Measurements from ENCODE around the gene TSPAN10. TPM values are rescaled to one million over a fixed set of nuclear protein-coding genes. Genes with fewer than 3 reads are reported as not detected.
A peak's percentile ranks its signal among the peaks of the same experiment; 100 is the strongest.

The TSPAN10 gene
- total and polyA plus RNA-seq, 2 of the 4 experiments (the other 2 are of a cell fraction) = 1.4 to 4.5 TPM

GRCh38 chr17:81608082-81608481 is 28.9 kb upstream of the TSPAN10 start:
- ATAC-seq (ENCODE audit: low read depth) (peak; percentile 61), DNase-seq (peak; percentile 40)
- H2BK120ac ChIP-seq (ENCODE audit: low read depth, low read length) = no peak overlapping the region
- H2AK5ac ChIP-seq (ENCODE audit: low read depth, low read length) = no peak overlapping the region
- intact Hi-C loops (cut with micrococcal nuclease) = no loop called here
- dilution Hi-C loops (cut with HindIII; ENCODE audit: low sequenced_read_pairs, unreplicated experiment) = no loop called here
- in situ Hi-C loops (cut with MboI; ENCODE audit: low sequenced_read_pairs) = no loop called here
- POLR2A ChIA-PET (ENCODE audit: unreplicated experiment) = no interaction called here
- H3K9me1 ChIP-seq (ENCODE audit: insufficient read depth, low read length) = peaks cover 3% of the 10 kb centered on the region; the same call in 1 of the 2 replicates
- H3K9me3 ChIP-seq (ENCODE audit: control insufficient read depth, insufficient read depth, low read length) = no peaks in the 10 kb centered on the region
- no peak overlapping the region for H2BK5ac ChIP-seq (ENCODE audit: low read depth, low read length, poor library complexity, severe bottlenecking)
- no peak overlapping the region for H3K18ac ChIP-seq (ENCODE audit: low read depth, low read length)
- TF ChIP-seq MAFK (IDR thresholded peaks at IDR 0.05; ENCODE audit: low read depth, low read length) (no peak), NFE2L2 (IDR thresholded peaks at IDR 0.05; ENCODE audit: low read depth, low read length) (no peak), POLR2A (IDR thresholded peaks at IDR 0.05; ENCODE audit: low read depth, low read length) (no peak), FOS (IDR thresholded peaks at IDR 0.05; ENCODE audit: low read depth, low read length) (no peak), BHLHE40 (IDR thresholded peaks at IDR 0.05; ENCODE audit: low read depth, low read length) (no peak), MAZ (IDR thresholded peaks at IDR 0.05; ENCODE audit: borderline replicate concordance, low read depth, low read length) (no peak), RFX5 (IDR thresholded peaks at IDR 0.05; ENCODE audit: low read depth, low read length) (no peak), ELK1 (IDR thresholded peaks at IDR 0.05; ENCODE audit: borderline replicate concordance, low read depth, low read length) (no peak), SMC3 (IDR thresholded peaks at IDR 0.05; ENCODE audit: low read depth, low read length) (no peak), USF2 (IDR thresholded peaks at IDR 0.05; ENCODE audit: low read depth, low read length) (no peak), RCOR1 (IDR thresholded peaks at IDR 0.05; ENCODE audit: insufficient replicate concordance, low read length) (no peak), CEBPB (IDR thresholded peaks at IDR 0.05; ENCODE audit: low read depth, low read length) (no peak), MXI1 (IDR thresholded peaks at IDR 0.05; ENCODE audit: borderline replicate concordance, low read depth, low read length) (no peak), CHD1 (IDR thresholded peaks at IDR 0.05; ENCODE audit: low read depth, low read length) (no peak), RAD21 (IDR thresholded peaks at IDR 0.05; ENCODE audit: low read length) (no peak), CTCF (conservative IDR thresholded peaks at IDR 0.05; ENCODE audit: low read depth, low read length) (no peak)
- H4K8ac ChIP-seq (ENCODE audit: low read depth in 2 of 2, low read length in 2 of 2) = no peak overlapping the region
- no peak overlapping the region for H3K27ac ChIP-seq (ENCODE audit: insufficient read depth, low read length)
- H3K56ac ChIP-seq (ENCODE audit: extremely low read depth, insufficient read depth, low read length) = no peak overlapping the region
- H2BK20ac ChIP-seq (ENCODE audit: low read depth, low read length) = no peak overlapping the region
- H3K9ac ChIP-seq (ENCODE audit: low read depth, low read length) = no peak overlapping the region
- no peak overlapping the region for H3K4ac ChIP-seq (ENCODE audit: low read depth, low read length)
- no peaks in the 10 kb centered on the region for H3K27me3 ChIP-seq (ENCODE audit: control insufficient read depth, insufficient read depth, low read length)
- H4K91ac ChIP-seq (ENCODE audit: insufficient read depth, low read depth, low read length) = no peak overlapping the region
- no TSS peak for BruUV-seq (replicated peaks)
- CTCF ChIA-PET = no interaction called here
- H3K36me3 ChIP-seq (ENCODE audit: control insufficient read depth, insufficient read depth, low read length) = peaks cover 62% of the 10 kb centered on the region
- WGBS, 2 experiments (ENCODE audit: extremely low coverage in 2 of 2, insufficient read length in 1 of 2) = 95% methylated on average over 4 of the region's 4 CpGs; no CpG with 5 or more reads in 1 of the 2 experiments
- no peak overlapping the region for H3K23ac ChIP-seq (ENCODE audit: low read depth, low read length)
- no peak overlapping the region for H2BK15ac ChIP-seq (ENCODE audit: low read depth, low read length)
- no peak overlapping the region for H3K14ac ChIP-seq (replicated peaks; ENCODE audit: low read depth, low read length)
- H4K5ac ChIP-seq (ENCODE audit: low read depth, low read length) = no peak overlapping the region
- no peak overlapping the region for H2AK9ac ChIP-seq (replicated peaks; ENCODE audit: low read depth, low read length, poor library complexity)
- H3K4me1 ChIP-seq (ENCODE audit: control insufficient read depth, insufficient read depth, low read length) = peaks cover 9% of the 10 kb centered on the region
- no peak overlapping the region for H2AFZ ChIP-seq (replicated peaks; ENCODE audit: low read length, poor library complexity)
- peaks cover 24 to 73% of the 10 kb centered on the region in 2 experiments for H3K79me1 ChIP-seq (ENCODE audit: low read depth in 1 of 2, low read length in 2 of 2)
- H3K4me3 ChIP-seq (ENCODE audit: insufficient read depth, low read depth, low read length) = no peak overlapping the region
- no peak overlapping the region for H3K4me2 ChIP-seq (ENCODE audit: low read depth, low read length)
- peaks cover 52% of the 10 kb centered on the region for H4K20me1 ChIP-seq (ENCODE audit: insufficient read depth, low read length)
